Measurements from ENCODE around the gene GBF1.

DNA sequence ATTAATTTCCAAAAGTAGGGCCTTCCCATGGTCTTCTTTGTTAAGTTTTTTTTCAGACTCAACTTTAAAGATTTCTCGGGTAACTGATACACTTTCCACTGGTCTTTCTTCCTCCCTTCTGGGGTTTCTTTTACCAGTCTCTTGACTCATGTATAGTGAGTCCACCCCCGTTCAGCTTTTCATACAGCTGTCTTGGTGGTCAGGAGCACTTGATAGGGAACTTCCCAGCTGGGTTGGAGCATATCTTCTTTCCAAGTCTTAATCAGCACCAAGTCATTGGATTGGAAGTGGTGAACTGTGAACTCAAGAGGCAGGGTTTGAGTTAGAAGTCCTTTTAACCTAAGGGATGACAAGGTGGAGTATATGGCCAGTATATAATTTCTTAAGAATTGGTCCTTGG lies 48.4 kb upstream of the GBF1 start:
- TF ChIP-seq, protein P1, sequence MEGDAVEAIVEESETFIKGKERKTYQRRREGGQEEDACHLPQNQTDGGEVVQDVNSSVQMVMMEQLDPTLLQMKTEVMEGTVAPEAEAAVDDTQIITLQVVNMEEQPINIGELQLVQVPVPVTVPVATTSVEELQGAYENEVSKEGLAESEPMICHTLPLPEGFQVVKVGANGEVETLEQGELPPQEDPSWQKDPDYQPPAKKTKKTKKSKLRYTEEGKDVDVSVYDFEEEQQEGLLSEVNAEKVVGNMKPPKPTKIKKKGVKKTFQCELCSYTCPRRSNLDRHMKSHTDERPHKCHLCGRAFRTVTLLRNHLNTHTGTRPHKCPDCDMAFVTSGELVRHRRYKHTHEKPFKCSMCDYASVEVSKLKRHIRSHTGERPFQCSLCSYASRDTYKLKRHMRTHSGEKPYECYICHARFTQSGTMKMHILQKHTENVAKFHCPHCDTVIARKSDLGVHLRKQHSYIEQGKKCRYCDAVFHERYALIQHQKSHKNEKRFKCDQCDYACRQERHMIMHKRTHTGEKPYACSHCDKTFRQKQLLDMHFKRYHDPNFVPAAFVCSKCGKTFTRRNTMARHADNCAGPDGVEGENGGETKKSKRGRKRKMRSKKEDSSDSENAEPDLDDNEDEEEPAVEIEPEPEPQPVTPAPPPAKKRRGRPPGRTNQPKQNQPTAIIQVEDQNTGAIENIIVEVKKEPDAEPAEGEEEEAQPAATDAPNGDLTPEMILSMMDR (IDR thresholded peaks at IDR 0.05): no peak
- TF ChIP-seq POLR2A (IDR thresholded peaks at IDR 0.05): no peak
